HG02588 (cell line): Measurements from ENCODE around the gene DNAH2.

ENCODE experiments used
- ATAC-seq: cut with Tn5 transposase; IDR thresholded peaks from one replicate; pipeline ENCODE4 v1.9.1; 2021; ENCODE audit warnings: mild to moderate bottlenecking, moderate library complexity; ENCODE audit not compliant: unreplicated experiment

DNAH2 gene

DNA sequence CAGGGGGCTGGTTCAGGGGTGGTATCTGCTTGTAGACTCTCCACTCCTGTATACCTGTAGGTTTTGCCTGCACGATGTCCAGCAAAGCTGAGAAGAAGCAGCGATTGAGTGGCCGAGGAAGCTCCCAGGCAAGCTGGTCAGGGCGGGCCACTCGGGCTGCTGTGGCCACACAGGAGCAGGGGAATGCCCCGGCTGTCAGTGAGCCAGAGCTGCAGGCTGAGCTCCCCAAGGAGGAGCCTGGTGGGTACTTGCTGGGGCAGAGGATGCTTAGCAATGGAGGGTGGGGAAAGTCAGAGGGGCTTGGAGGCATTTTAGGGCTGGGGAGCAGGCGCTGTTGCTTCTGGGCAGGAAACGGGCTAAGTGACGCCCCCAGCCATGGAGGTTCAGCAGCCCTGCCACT is 2.1 kb downstream of the DNAH2 start:
- ATAC-seq: no peak

DNA sequence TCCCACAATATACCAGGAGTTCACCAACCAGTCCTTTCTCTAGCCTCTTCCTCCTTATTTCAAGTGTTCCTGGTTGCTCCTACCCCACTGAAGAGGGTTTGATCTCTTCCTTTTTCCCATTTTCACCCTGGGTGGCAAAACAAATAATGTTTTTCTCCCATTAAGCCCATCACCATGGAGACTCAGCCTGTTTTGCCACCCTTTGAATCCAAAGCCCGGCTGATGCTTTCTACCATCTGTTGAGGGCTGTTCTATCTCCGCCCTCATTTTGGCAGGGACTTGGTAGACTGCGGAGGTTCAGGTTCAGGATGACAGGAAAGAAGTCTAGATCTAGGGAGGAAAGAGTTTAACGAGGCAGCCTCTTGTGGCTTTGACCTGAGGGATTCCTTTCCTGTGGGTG is 2.6 kb downstream of the DNAH2 start:
- no peak for ATAC-seq

DNA sequence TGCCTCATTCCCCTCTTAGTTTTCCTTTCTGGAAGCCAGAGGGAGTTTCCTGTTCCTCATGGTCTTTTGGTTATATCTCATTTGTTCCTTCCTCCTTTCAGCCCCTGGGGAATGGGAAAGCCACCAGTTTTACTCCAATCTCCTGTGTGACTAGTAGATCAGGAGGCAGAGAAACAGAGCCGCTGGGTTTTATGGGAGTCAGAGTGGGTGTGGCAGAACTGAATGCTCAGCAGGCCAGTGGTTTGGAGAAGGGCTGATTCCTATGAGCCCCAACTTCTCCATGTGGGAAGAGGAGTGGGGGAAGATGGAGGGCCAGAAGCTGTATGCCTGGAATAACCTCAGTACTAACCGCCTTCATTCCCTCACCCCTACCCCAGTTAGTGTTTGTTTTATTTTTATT is 4.1 kb downstream of the DNAH2 start:
- ATAC-seq: no peak

DNA sequence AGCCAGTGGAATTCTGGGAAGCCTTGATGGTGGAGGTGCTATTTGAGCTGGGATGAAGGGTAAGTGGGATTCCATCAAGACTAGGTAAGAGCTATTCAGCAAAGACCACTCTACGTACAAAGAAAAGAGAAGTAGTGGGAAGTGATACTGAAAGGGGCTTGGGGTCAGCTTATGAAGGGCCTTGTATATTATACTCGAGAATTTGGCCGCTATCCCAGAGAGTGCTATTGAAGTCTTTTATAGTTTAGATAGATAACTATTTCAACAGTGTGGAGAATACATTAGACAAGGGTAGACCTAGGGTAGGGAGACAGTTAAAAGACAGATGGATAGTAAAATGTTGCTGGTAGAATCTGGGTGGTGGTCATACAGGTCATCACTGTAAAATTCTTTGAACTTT is 10.3 kb downstream of the DNAH2 start:
- ATAC-seq: no peak

DNA sequence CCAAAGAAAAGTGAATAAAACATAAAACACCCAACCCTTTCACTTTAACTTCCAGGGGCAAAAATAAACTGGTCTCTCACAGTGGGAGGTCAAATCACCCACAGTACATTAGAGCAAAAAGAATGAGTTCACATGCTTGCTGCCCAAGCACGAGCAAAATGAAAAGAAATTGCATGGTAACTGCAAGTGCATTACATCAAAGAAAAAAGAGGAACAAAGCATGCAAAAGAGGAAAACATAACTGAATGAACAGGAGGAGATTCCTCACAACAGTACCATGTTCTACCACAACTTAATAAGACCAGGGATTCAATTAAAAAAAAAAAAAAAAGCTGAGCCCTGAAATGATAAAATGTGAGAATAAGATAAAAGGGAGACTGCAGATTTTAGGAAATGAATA is 12.3 kb downstream of the DNAH2 start:
- no peak for ATAC-seq

DNA sequence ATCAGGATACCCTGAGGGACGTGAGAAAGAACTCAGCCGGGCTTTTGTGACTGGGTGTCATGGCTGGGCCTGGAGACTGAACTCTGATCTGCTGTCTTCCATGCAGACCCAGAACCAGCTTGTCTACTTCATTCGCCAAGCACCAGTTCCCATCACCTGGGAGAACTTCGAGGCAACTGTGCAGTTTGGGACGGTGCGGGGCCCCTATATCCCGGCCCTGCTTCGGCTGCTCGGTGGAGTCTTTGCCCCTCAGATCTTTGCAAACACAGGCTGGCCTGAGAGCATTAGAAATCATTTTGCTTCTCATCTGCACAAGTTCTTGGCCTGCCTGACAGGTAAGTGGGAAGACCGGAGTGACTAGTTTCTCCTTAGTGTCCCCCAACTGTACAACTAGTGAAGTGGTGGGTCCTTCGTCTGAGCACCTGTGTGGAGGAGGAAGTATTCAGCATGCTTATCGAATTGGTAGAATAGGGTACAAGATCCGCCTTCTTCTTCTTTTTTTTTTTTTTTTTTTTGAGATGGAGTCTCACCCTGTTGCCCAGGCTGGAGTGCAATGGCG is 15.5 kb downstream of the DNAH2 start:
- ATAC-seq: no peak

DNA sequence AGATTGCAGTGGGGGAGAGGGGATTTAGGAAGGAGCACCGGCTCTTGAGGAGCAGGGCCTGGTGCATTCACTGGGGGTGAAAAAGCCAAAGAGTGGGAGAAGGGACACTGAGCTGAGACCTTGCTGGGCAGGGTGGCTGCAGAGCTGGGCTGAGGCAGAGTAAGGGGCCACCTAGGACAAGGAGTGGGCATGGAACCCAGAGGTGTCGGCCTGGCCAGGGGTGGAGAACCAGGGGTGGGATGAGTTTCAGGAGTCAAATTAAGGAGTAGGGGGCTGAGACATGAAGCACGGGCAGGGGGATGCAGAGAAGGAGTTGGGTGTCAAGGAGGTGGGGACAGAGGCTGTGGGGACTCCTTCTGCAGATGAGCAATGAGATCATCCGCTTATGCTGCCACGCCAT is 20.1 kb downstream of the DNAH2 start:
- ATAC-seq: no peak

DNA sequence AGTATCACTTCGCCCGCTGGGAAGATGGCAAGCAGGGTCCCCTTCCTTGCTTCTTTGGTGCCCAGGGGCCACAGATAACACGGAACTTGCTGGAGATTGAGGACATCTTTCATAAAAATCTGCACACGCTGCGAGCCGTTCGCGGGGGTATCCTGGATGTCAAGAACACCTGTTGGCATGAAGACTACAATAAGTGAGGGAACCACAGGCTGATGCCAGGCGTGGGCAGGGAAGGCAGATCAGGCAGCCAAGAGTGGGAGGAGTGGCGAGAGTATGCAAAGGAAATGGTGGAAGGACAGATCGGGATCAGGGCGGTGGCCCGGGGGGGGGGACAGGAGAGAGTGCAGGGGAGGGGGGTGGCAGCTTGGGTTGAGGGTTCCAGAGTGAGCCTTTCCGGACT is 22.2 kb downstream of the DNAH2 start:
- ATAC-seq: no peak

DNA sequence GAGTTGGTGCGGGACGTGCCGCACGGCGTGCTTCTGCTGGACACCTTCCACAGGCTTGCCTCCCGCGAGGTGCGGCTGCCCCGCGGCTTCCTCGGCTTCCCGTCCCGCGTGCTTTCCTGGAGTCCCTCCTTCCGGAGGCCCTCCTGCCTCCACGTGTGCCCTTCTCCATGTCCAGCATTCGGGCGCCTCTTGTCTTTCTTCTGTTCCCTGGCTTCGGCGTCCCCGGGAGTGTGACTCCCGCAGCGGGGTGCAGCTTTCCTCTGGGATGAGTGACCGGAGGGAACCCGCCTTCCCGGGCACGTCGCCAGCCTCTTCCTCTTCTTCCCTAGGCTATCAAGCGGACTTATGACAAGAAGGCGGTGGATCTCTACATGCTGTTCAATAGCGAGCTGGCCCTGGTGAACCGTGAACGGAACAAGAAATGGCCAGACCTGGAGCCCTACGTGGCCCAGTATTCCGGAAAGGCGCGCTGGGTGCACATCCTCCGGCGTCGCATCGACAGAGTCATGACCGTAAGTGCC is 23.0 kb downstream of the DNAH2 start:
- ATAC-seq: no peak

DNA sequence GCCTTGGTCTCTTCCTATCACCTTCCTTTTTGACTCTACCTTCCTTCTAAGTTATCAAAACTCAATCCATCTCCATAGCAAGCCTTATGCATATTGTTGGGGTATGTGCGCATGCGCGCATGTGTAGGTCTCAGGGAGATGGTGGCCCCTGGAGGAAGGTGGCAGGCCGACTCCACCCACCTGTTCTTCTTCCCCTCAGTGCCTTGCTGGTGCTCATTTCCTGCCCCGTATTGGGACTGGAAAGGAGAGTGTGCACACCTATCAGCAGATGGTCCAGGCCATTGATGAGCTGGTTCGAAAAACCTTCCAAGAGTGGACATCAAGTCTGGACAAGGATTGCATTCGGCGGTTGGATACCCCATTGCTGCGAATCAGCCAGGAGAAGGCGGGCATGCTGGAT is 25.2 kb downstream of the DNAH2 start:
- ATAC-seq: no peak

DNA sequence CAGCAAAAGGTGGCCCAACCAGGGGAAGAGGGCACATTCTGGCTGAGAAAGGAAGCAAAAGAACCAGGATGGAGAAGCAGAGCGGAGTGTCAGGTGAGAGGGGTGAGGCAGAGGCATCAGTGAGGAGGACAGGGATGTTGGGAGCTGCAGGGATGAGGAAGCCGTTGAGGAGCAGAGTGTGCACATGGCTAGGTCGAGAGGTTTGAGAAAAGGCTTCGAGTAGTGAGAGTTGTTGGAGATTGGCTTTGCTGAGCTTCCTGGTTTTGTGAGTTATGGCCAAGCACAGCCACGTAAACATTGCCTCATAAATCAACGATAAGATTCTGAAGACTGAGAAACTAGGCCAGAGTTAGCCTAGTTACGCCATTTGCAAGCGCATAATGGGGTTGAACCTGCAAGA is 26.9 kb downstream of the DNAH2 start:
- ATAC-seq: no peak

DNA sequence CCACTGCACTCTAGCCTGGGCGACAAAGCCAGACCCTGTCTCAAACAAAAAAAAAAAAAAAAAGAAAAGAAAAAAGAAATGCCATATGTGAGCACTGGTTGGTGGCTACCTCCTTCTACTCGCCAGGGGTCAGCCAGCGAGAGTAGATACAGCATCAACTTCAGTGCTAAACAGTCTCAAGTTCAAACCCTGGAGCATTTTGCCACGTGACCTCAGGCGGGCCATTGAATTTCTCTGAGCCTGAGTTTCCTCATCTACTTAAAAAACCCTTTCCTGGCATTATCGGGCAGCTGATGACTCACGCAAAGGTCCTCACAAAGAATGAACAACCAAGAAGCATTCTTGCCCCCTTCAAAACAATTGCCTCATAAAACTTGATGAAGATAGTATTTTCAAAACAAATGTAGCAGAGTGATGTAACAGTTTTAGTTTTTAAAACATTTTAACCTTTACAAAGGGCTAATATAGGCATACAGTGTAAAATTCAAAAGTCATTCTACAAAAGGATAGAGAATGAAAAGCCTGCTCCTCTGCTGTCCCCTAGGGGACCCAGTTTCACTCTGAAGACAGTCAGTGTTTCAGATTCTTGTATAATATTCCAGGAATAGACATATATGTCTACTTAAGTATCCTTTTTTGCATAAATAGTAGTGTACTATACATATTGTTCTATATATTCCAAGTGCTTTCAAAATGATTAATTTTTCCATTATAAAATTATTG is 28.4 kb downstream of the DNAH2 start:
- no peak for ATAC-seq

DNA sequence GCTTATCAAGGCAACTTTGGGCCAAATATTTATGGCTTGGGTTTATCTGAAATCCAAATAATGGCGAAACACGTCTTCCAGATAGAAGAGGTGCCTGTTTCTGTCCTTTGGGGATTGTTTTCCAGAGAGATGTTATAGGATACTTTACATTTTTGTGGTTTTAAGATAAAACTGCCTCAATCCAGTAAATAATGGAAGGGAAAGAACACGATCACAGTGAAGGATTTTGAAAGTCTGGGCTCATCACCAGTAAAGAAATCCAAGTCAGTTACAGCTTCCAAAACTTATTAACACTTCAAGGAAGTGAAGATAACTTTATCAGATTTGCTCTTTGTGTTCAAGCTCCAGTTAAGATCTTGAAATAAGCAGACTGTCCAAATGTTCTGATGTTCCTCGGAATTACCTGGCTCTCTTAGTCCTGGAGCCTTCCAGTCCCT is 30.1 kb downstream of the DNAH2 start:
- ATAC-seq: no peak

DNA sequence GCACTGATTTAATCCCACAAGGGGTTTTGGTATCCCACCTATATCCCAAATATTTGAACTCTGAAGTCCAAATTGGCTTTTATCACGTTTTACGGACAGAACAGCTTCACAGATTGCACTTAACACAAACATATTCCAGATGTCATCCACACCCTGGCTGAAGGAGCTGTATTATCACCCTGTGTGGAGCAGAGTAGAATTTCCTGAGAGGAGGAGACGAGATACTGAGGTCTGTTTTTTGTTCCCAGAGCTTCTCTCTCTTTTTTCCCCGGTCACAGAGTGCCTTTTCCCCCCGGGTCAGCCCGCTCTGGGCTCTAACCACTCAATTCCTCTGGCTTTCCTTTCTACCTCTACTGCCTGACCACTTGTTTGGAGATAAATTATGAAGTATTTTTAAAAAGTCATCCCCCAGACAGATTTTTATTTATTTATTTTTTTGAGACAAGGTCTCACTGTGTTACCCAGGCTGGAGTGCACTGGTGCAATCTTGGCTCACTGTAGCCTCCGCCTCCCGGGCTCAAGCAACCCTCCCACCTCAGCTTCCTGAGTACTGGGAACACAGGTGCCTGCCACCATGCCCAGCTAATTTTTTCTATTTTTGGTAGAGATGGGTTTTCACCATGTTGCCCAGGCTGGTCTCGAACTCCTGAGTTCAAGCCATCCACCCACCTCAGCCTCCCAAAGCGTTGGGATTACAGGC is 30.7 kb downstream of the DNAH2 start:
- ATAC-seq: no peak

DNA sequence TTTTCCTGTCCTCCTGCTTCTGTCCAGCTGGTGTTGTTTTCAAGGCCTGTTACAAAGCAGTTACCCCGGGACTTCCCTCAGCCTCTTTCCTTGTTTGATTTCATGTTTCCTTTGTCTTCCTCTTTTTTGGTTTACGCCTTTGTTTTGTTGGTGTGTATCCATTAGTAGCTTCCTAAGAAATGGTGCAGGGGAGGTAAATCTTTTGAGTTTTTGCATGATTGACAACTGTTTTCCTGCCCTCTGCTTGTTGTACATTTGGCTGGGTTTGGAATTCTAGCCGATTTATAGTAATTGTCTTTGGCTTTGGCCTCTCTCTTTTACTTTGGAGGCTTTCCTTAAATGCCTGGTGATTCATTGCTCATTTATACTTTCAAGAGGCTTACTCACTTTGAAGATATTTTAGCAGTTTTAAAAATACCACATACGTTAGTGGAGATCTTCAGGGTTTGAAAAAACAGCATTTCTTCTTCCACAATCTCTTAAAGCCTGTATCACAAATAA is 32.8 kb downstream of the DNAH2 start:
- no peak for ATAC-seq

DNA sequence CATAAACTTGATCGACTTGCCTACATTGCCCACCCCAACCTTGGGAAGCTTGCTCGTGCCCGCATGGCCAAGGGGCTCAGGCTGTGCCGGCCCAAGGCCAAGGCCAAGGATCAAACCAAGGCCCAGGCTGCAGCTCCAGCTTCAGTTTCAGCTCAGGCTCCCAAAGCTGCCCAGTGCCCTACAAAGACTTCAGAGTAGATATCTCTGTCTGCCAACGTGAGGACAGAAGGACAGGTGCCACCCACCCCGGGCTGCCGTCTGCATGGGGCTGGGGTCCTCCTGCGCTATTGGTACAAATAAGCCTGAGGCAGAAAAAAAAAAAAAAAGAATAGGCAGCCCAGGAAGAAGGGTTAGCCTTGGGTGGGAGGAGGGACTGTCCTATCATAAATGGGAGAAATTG is 37.1 kb downstream of the DNAH2 start:
- no peak for ATAC-seq

DNA sequence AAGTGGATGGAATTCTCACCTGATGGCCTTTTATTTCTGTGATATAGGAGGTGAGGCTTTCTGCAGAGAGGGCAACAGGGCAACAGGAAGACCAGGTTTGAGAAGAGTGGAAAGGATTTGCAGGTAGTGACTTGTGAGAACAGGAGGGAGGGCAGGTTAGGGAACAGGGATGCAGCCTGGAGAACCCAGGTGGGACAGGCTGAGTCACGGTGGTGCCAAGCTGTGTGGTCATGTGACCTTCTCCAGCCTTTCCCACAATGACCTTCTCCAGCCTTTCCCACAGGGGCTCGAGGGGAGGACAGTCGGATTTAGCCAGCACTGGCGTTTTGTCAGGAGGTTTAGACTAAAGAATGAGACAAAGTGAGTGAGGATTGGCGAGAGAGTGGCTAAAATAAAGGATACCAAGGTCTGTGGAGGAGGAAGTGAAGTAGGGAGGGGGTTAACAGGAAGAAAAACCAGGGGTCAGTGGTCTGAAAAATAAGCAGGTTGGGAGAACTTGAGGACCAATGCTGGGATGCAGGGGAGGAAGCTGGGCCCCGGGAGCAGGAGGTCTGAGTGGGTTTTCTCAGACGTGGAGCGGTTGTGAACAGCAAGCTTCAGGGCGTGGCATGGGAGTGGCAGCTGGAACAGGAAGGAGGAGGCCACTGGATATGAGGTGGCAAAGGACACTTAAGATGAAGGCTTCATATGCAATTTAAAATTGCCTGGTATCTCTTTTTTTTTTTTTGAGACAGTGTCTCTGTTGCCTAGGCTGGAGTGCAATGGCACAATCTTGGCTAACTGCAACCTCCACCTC is 37.7 kb downstream of the DNAH2 start:
- no peak for ATAC-seq

DNA sequence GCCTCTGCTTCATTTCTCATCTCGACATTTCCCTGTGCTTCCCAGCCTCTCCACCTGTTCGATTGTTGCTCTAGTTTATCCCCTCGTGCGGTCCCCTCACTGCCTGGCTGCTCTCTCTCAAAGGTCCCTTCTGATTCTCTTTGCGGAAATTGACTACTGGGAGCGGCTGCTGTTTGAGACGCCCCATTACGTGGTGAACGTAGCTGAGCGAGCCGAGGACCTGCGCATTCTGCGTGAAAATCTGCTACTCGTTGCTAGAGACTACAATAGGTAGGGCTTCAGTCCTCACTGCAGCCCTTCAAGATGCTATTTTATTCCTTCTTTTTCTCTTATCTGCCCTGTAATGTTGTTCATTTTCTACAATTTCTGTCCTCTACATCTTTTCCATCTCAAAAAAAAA is 39.4 kb downstream of the DNAH2 start:
- ATAC-seq: no peak

DNA sequence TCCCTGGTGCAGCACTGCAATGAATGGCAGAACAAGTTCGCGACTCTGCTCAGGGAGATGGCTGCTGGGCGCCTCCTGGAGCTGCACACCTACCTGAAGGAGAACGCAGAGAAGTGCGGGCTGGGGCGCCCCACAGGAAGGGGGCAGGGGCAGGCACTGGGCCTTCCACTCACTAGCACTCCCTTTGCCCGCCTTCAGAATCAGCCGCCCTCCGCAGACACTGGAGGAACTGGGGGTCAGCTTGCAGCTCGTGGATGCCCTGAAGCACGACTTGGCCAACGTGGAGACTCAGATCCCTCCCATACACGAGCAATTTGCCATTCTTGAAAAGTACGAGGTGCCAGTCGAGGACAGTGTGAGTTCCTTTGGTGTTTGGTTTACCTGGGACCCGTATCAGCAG is 46.4 kb downstream of the DNAH2 start:
- no peak for ATAC-seq

DNA sequence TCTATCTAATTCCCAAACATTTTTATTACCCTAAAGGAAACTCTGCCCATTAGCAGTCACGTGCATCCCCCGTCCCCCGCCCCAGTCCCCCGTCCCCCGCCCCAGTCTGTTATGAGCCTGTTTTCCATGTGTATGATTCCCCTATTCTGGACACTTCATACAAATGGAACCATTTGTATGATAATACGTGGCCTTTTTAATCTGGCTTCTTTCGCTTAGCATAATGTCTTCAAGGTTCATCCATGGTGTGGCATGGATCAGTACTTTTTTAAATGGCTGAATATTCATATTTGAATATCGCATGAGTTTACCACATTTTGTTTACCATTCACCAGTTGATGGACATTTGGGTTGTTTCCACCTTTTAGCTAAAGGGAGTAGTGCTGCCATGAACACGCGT is 49.5 kb downstream of the DNAH2 start:
- no peak for ATAC-seq

DNA sequence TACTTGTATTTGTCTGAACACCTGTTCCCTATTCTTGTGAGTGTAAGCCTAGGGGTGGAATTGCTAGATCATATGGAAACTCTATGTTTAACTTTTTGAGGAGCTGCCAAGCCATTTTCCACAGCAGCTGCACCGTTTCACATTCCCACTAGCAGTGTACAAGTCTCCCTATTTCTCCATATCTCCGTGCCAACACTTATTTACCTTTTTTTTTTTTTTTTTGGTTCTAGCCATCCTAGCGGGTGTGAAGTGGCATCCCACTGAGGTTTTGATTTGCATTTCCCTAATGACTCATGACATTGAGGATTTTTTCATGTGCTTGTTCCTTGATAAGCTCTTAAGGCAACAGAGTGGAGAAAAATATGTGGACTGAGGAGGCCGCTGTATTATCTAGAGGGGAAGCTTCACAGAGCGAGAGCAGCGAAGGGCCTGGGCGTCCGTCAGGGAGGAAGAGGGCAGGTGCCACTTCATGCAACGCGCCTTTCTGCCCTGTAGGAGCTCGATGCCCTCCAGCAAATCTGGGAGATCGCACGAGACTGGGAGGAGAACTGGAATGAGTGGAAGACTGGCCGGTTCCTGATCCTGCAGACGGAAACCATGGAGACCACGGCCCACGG is 50.0 kb downstream of the DNAH2 start:
- no peak for ATAC-seq
